HCT116 (cell line): ENCODE measurements around the gene AVPI1. TPM values are rescaled to one million over a fixed set of nuclear protein-coding genes. Genes with fewer than 3 reads are reported as not detected.

ENCODE experiments used
- ATAC-seq: fragments of 200-7000 bp; cut with Tn5 transposase; 2 replicates; pipeline ENCODE4 v1.9.1; 2020; ENCODE audit warnings: mild to moderate bottlenecking, moderate library complexity
- BruUV-seq: library from RNA; stranded (reverse); fragments of 400-500 nt; replicated peaks from 2 replicates; lab custom pipeline; 2021; lab: Mats Ljungman, UMichigan
- CTCF ChIA-PET: fragments of 300-600 bp; sonication (Branson Sonifier 250); formaldehyde crosslinking; loops from one replicate; lab custom pipeline; 2021; ENCODE audit warnings: antibody characterized with exemption; lab: Charles Lee
- POLR2A ChIA-PET: fragments of 300-600, 350-600 bp; sonication (Branson Sonifier 250); formaldehyde crosslinking; loops from one replicate; lab custom pipeline; 2021; ENCODE audit warnings: antibody characterized with exemption; lab: Charles Lee
- RAD21 ChIA-PET, 2 experiments: fragments of 300-600 bp; sonication (Branson Sonifier 250); formaldehyde crosslinking; loops; one replicate each; lab custom pipeline; 2023; ENCODE audit warnings: low total read pairs in 2 of 2; ENCODE audit not compliant: uncharacterized antibody in 2 of 2, unreplicated experiment in 2 of 2, low non-redundant PET in 1 of 2; lab: Charles Lee
- DNase-seq: peaks from one replicate; pipeline ENCODE4 v3.0.0-alpha.2; 2010; ENCODE audit warnings: low read depth, low spot score
- H2AFZ ChIP-seq: fragments of 200-600 bp; shearing (Covaris generic), sonication (generic); 2 replicates; pipeline ENCODE4 v1.6.1; 2017; ENCODE audit warnings: low read depth, mixed run types, mixed read lengths, antibody characterized with exemption, low read length; ENCODE audit not compliant: poor library complexity, severe bottlenecking
- H3K27ac ChIP-seq: 2 replicates; pipeline ENCODE4 v1.5.1; 2012; ENCODE audit warnings: low read depth, low read length
- H3K27me3 ChIP-seq: fragments of 200-600 bp; sonication (generic); 2 replicates; pipeline ENCODE4 v1.6.1; 2016; ENCODE audit warnings: mixed run types, low read length, mixed read lengths; ENCODE audit not compliant: insufficient read depth
- H3K36me3 ChIP-seq, 2 experiments: fragments of 200-500 bp in 1 of 2; fragments of 200-600 bp in 1 of 2; sonication (Bioruptor generic) in 1 of 2; sonication (generic) in 1 of 2; 2 replicates each; pipeline versions ENCODE4 v1.5.1 to v1.6.1; 2014 to 2016; ENCODE audit warnings: low read length in 2 of 2, inconsistent platforms in 1 of 2, mixed read lengths in 1 of 2, mixed run types in 1 of 2; ENCODE audit not compliant: insufficient read depth in 2 of 2, control insufficient read depth in 1 of 2
- H3K4me1 ChIP-seq, 2 experiments: fragments of 200-600 bp in 1 of 2; sonication (generic) in 1 of 2; 2 replicates each; pipeline versions ENCODE4 v1.5.1 to v1.6.1; 2012 to 2017; ENCODE audit warnings: low read length in 2 of 2, inconsistent platforms in 1 of 2, mild to moderate bottlenecking in 1 of 2, mixed read lengths in 1 of 2, mixed run types in 1 of 2, moderate library complexity in 1 of 2; ENCODE audit not compliant: insufficient read depth in 2 of 2, control insufficient read depth in 1 of 2
- H3K4me2 ChIP-seq: fragments of 200-600 bp; sonication (generic); 2 replicates; pipeline ENCODE4 v1.6.1; 2017; ENCODE audit warnings: mixed run types, low read length, mixed read lengths
- H3K4me3 ChIP-seq, 2 experiments: fragments of 200-600 bp in 1 of 2; sonication (generic) in 1 of 2; replicated peaks in 1 of 2; 2 replicates each; pipeline ENCODE4 v1.5.1; 2011 to 2016; ENCODE audit warnings: low read length in 2 of 2, control low read depth in 1 of 2, low read depth in 1 of 2, mild to moderate bottlenecking in 1 of 2, mixed read lengths in 1 of 2, mixed run types in 1 of 2
- H3K79me2 ChIP-seq: fragments of 200-600 bp; sonication (generic); 2 replicates; pipeline ENCODE4 v1.6.1; 2017; ENCODE audit warnings: mild to moderate bottlenecking, mixed run types, low read length, moderate library complexity, mixed read lengths; ENCODE audit not compliant: insufficient read depth
- H3K9ac ChIP-seq: fragments of 200-600 bp; sonication (generic); 2 replicates; pipeline ENCODE4 v1.6.1; 2016; ENCODE audit warnings: low read length, mixed read lengths
- H3K9me2 ChIP-seq: fragments of 200-600 bp; sonication (generic), shearing (Covaris generic); 2 replicates; pipeline ENCODE4 v1.6.1; 2017; ENCODE audit warnings: mixed run types, mild to moderate bottlenecking, moderate library complexity; ENCODE audit not compliant: insufficient read depth
- H3K9me3 ChIP-seq, 2 experiments: fragments of 200-500 bp in 1 of 2; fragments of 200-600 bp in 1 of 2; sonication (Bioruptor generic) in 1 of 2; sonication (generic) in 1 of 2; 2 replicates each; pipeline ENCODE4 v1.6.1; 2014 to 2017; ENCODE audit warnings: low read length in 2 of 2, mixed read lengths in 2 of 2, inconsistent platforms in 1 of 2, low read depth in 1 of 2, mild to moderate bottlenecking in 1 of 2, mixed run types in 1 of 2, moderate library complexity in 1 of 2; ENCODE audit not compliant: control insufficient read depth in 1 of 2, insufficient read depth in 1 of 2
- H4K20me1 ChIP-seq: fragments of 200-600 bp; sonication (generic), shearing (Covaris generic); 2 replicates; pipeline ENCODE4 v1.6.1; 2017; ENCODE audit warnings: mixed run types, mild to moderate bottlenecking, moderate library complexity; ENCODE audit not compliant: insufficient read depth
- CBX3 ChIP-seq: IDR thresholded peaks from 2 replicates; pipeline ENCODE4 v1.6.1; 2012; ENCODE audit warnings: low read depth
- FOSL1 ChIP-seq: IDR thresholded peaks from 2 replicates; pipeline ENCODE4 v1.6.1; 2012; ENCODE audit warnings: low read depth
- RAD21 ChIP-seq: IDR thresholded peaks from 2 replicates; pipeline ENCODE4 v1.6.1; 2012; ENCODE audit warnings: low read depth, mild to moderate bottlenecking
- intact Hi-C: fragments of 100-400 bp; cut with micrococcal nuclease; formaldehyde crosslinking; loops from 2 replicates; pipeline ENCODE4 v1.10.0; 2022
- total RNA-seq: library from RNA; stranded (reverse); gene quantifications from one replicate; pipeline ENCODE4 v1.2.1, GENCODE V29; 2021; ENCODE audit not compliant: unreplicated experiment
- TF ChIP-seq, protein P1 (sequence below): IDR thresholded peaks from 2 replicates; pipeline ENCODE4 v1.6.1; 2012; ENCODE audit warnings: low read depth
- TF ChIP-seq, protein P2 (sequence below), 3 experiments: fragments of 200-600 bp in 1 of 3; sonication (generic) in 1 of 3; IDR thresholded peaks in 2 of 3; conservative IDR thresholded peaks in 1 of 3; 2 replicates each; pipeline ENCODE4 v1.5.1; 2012 to 2017; ENCODE audit warnings: low read depth in 2 of 3, low read length in 2 of 3, antibody characterized with exemption in 1 of 3, borderline replicate concordance in 1 of 3, control low read depth in 1 of 3, mild to moderate bottlenecking in 1 of 3, mixed read lengths in 1 of 3, mixed run types in 1 of 3, moderate library complexity in 1 of 3; ENCODE audit not compliant: insufficient read depth in 1 of 3

AVPI1 gene
- total RNA-seq, 1 experiment from 2014 or later: 26.7 TPM

DNA sequence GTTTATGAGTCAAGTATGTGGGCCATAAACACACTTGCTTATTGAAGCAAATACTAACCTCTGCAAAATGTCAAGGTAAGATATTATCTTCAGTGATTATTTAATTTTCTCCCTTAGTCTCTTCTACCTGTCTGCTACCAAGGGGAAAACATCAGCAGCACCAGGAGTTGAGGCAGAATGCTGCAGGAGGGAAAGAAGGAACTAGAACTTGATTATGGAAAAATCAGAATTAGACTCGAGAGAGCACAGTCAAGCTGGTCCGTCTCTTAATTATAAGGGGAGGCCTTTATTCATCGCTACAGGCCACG is 45.0 kb upstream of the AVPI1 start (continued):
- TF ChIP-seq, protein P1, sequence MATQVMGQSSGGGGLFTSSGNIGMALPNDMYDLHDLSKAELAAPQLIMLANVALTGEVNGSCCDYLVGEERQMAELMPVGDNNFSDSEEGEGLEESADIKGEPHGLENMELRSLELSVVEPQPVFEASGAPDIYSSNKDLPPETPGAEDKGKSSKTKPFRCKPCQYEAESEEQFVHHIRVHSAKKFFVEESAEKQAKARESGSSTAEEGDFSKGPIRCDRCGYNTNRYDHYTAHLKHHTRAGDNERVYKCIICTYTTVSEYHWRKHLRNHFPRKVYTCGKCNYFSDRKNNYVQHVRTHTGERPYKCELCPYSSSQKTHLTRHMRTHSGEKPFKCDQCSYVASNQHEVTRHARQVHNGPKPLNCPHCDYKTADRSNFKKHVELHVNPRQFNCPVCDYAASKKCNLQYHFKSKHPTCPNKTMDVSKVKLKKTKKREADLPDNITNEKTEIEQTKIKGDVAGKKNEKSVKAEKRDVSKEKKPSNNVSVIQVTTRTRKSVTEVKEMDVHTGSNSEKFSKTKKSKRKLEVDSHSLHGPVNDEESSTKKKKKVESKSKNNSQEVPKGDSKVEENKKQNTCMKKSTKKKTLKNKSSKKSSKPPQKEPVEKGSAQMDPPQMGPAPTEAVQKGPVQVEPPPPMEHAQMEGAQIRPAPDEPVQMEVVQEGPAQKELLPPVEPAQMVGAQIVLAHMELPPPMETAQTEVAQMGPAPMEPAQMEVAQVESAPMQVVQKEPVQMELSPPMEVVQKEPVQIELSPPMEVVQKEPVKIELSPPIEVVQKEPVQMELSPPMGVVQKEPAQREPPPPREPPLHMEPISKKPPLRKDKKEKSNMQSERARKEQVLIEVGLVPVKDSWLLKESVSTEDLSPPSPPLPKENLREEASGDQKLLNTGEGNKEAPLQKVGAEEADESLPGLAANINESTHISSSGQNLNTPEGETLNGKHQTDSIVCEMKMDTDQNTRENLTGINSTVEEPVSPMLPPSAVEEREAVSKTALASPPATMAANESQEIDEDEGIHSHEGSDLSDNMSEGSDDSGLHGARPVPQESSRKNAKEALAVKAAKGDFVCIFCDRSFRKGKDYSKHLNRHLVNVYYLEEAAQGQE: no peak
- TF ChIP-seq, all 23 proteins: peak for 0

DNA sequence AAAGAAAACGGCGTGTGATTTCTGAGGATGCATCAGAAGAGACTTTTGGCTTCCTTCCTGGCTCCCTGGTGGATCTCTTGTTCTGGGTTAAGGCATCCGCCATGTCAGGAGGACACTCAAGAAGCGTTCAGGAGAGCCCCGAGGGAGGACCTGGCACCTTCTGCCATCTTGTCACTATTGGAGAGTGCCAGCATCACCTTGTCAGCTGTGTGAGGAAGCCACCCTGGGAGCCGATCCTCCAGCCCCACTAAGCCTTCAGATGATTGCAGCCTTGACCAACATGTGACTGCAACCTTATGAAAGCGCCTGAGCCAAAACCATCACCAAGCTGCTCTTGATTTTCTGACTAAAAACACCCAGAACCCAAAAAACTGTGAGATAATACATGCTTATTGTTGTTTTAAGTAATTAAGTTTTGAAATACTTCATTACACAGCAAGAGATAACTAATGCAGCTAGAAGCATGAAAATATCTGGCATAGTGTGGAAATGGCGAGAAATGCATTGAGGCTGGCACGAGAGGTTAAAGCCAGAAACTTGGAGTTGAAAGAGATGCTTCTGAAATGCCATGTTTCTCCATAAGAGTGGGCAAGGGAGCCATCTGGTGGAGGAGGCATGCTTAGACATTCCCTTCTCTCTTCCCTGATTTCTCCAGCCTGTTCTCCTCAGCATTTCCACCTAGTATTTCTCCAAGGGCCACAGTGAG is 44.5 kb upstream of the AVPI1 start:
- intact Hi-C loops: loop anchor here (1.0 to 2.0 kb wide), 3 partner anchors 22 to 55 kb away; no protein-coding TSS in a partner anchor
- H3K9me2 ChIP-seq: no peaks in the 10 kb centered on the region
- no peaks in the 10 kb centered on the region for H4K20me1 ChIP-seq
- no peak overlapping the region for H3K4me3 ChIP-seq
- H3K9ac ChIP-seq: no peak overlapping the region
- H3K27ac ChIP-seq: no peak overlapping the region
- no peak for DNase-seq
- RAD21 ChIA-PET: interaction anchor here in 1 of 2 experiments (1.3 to 1.6 kb wide), 2 partner anchors 22 to 30 kb away, joined by 4 read pairs; no protein-coding TSS in a partner anchor
- peak; percentile 87 for ATAC-seq
- H3K9me3 ChIP-seq: no peaks in the 10 kb centered on the region
- no TSS peak for BruUV-seq
- CTCF ChIA-PET: interaction anchor here (0.8 to 5.7 kb wide), 7 partner anchors 13 to 55 kb away, joined by 3 to 44 read pairs (median 4); partner anchors contain the start of gene MARVELD1
- POLR2A ChIA-PET: interaction anchor here (0.8 kb wide), 1 partner anchor 30 kb away, joined by 3 read pairs; no protein-coding TSS in a partner anchor
- H3K36me3 ChIP-seq: no peaks in the 10 kb centered on the region
- H3K4me2 ChIP-seq: no peak overlapping the region
- TF ChIP-seq FOSL1 (no peak), CBX3 (peak; percentile 32; the same call in 1 of the 2 replicates), RAD21 (peak; percentile 98)
- TF ChIP-seq, protein P2, sequence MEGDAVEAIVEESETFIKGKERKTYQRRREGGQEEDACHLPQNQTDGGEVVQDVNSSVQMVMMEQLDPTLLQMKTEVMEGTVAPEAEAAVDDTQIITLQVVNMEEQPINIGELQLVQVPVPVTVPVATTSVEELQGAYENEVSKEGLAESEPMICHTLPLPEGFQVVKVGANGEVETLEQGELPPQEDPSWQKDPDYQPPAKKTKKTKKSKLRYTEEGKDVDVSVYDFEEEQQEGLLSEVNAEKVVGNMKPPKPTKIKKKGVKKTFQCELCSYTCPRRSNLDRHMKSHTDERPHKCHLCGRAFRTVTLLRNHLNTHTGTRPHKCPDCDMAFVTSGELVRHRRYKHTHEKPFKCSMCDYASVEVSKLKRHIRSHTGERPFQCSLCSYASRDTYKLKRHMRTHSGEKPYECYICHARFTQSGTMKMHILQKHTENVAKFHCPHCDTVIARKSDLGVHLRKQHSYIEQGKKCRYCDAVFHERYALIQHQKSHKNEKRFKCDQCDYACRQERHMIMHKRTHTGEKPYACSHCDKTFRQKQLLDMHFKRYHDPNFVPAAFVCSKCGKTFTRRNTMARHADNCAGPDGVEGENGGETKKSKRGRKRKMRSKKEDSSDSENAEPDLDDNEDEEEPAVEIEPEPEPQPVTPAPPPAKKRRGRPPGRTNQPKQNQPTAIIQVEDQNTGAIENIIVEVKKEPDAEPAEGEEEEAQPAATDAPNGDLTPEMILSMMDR (IDR thresholded peaks at IDR 0.05 in 2 of 3, conservative IDR thresholded peaks at IDR 0.05 in 1 of 3; ENCODE audit: borderline replicate concordance in 1 of 3, insufficient read depth in 1 of 3, low read depth in 2 of 3, low read length in 2 of 3): peak; percentile 85 to 95 (median 86)
- H3K79me2 ChIP-seq: no peaks in the 10 kb centered on the region
- H3K4me1 ChIP-seq: peaks cover 0 to 8% of the 10 kb centered on the region in 2 experiments; a peak in 2 of 4 replicates
- no peaks in the 10 kb centered on the region for H3K27me3 ChIP-seq
- H2AFZ ChIP-seq: no peak overlapping the region
